LNCaP clone FGC (cell line): ENCODE measurements around the gene AP3B1.
A peak's percentile ranks its signal among the peaks of the same experiment; 100 is the strongest.
"Not testable (repeated sequence)": the region's sequence is repeated elsewhere in the genome, so short reads cannot be mapped to it uniquely, and the experiment has no call there.

Source experiments
- DNase-seq: peaks from one replicate; pipeline ENCODE4 v3.0.0-alpha.2; 2011; ENCODE audit warnings: low read depth
- H3K4me3 ChIP-seq: 2 replicates; pipeline ENCODE4 v1.5.1; 2011; ENCODE audit warnings: mild to moderate bottlenecking, low read depth, low read length, control low read depth
- CTCF ChIP-seq: IDR thresholded peaks from 2 replicates; pipeline ENCODE4 v1.5.1; 2012; ENCODE audit warnings: mild to moderate bottlenecking; ENCODE audit not compliant: control insufficient read depth, insufficient read depth; ENCODE audit errors: extremely low read depth

Gene AP3B1

GRCh38 chr5:78187172-78187571, 107.3 kb downstream of the AP3B1 start:
- no peak overlapping the region for H3K4me3 ChIP-seq
- no peak for TF ChIP-seq CTCF
- DNase-seq, result no peak

GRCh38 chr5:78182838-78183237, 111.7 kb downstream of the AP3B1 start:
- no peak for DNase-seq
- H3K4me3 ChIP-seq, result no peak overlapping the region
- no peak for TF ChIP-seq CTCF

- DNase-seq, result no peak
- no peak overlapping the region for H3K4me3 ChIP-seq
- TF ChIP-seq CTCF, result no peak
These were observed 116.1 kb downstream of the AP3B1 start for GRCh38 chr5:78178356-78178755.

GRCh38 chr5:78170335-78170734, 124.2 kb downstream of the AP3B1 start:
- not testable (repeated sequence) for DNase-seq, H3K4me3 ChIP-seq

- H3K4me3 ChIP-seq, result no peak overlapping the region
- TF ChIP-seq CTCF, result peak; percentile 76
- peak; percentile 33 for DNase-seq
These were observed 132.1 kb downstream of the AP3B1 start for GRCh38 chr5:78162253-78162862.

GRCh38 chr5:78157001-78157400, 137.5 kb downstream of the AP3B1 start:
- H3K4me3 ChIP-seq, result no peak overlapping the region
- DNase-seq, result no peak
- TF ChIP-seq CTCF, result no peak

- no peak overlapping the region for H3K4me3 ChIP-seq
- no peak for TF ChIP-seq CTCF
- no peak for DNase-seq
These were observed 142.8 kb downstream of the AP3B1 start for GRCh38 chr5:78151594-78152271.
